CD4-positive, alpha-beta memory T cell (primary cell): Measurements from ENCODE around the gene CACNA1C. TPM values are rescaled to one million over a fixed set of nuclear protein-coding genes. Genes with fewer than 3 reads are reported as not detected.

Experiments used
- CTCF ChIA-PET: fragments of 350-600 bp; sonication (Branson Sonifier 250); formaldehyde crosslinking; loops from one replicate; lab custom pipeline; 2021; ENCODE audit warnings: inconsistent platforms; ENCODE audit not compliant: partially characterized antibody; lab: Charles Lee
- POLR2A ChIA-PET: fragments of 350-600 bp; sonication (Branson Sonifier 250); formaldehyde crosslinking; loops from one replicate; lab custom pipeline; 2021; ENCODE audit not compliant: partially characterized antibody; lab: Charles Lee
- DNase-seq, 5 donors: peaks; one replicate each; pipeline versions ENCODE4 v3.0.0 to v3.0.0-alpha.2; 2020 to 2022; ENCODE audit warnings: mixed read lengths in 1 of 5
- H3K27ac ChIP-seq: one replicate; pipeline ENCODE4 v1.7.0; 2013; ENCODE audit warnings: low read depth, low read length
- H3K27me3 ChIP-seq: 2 replicates; pipeline ENCODE4 v1.7.0; 2013; ENCODE audit warnings: mild to moderate bottlenecking, low read length, moderate library complexity; ENCODE audit not compliant: insufficient read depth
- H3K36me3 ChIP-seq: 2 replicates; pipeline ENCODE4 v1.7.0; 2013; ENCODE audit warnings: mild to moderate bottlenecking, low read length, moderate library complexity; ENCODE audit not compliant: insufficient read depth
- H3K4me1 ChIP-seq: 2 replicates; pipeline ENCODE4 v1.7.0; 2013; ENCODE audit warnings: mild to moderate bottlenecking, low read length, moderate library complexity; ENCODE audit not compliant: insufficient read depth
- H3K4me3 ChIP-seq, 2 donors: one replicate each; pipeline ENCODE4 v1.7.0; 2013; ENCODE audit warnings: low read length in 2 of 2, mild to moderate bottlenecking in 1 of 2
- H3K9me3 ChIP-seq, 2 donors: one replicate each; pipeline ENCODE4 v1.7.0; 2013; ENCODE audit warnings: low read length in 2 of 2, control low read depth in 1 of 2; ENCODE audit not compliant: control insufficient read depth in 1 of 2
- H3K27ac Mint-ChIP-seq, 7 donors: one replicate each; pipeline ENCODE4 v1.8.0; 2020 to 2021; ENCODE audit warnings: mixed read lengths in 7 of 7, mild to moderate bottlenecking in 6 of 7, inconsistent platforms in 3 of 7, moderate library complexity in 3 of 7
- H3K27me3 Mint-ChIP-seq, 2 donors: one replicate each; pipeline ENCODE4 v1.8.0; 2020 to 2021; ENCODE audit warnings: mixed read lengths in 2 of 2
- H3K36me3 Mint-ChIP-seq, 2 donors: one replicate each; pipeline ENCODE4 v1.8.0; 2020 to 2021; ENCODE audit warnings: mixed read lengths in 2 of 2, inconsistent platforms in 1 of 2, mild to moderate bottlenecking in 1 of 2
- H3K4me1 Mint-ChIP-seq, 4 donors: one replicate each; pipeline ENCODE4 v1.8.0; 2020 to 2021; ENCODE audit warnings: mixed read lengths in 4 of 4, mild to moderate bottlenecking in 1 of 4
- H3K4me3 Mint-ChIP-seq, 8 donors: one replicate each; pipeline ENCODE4 v1.8.0; 2020 to 2021; ENCODE audit warnings: mixed read lengths in 8 of 8, mild to moderate bottlenecking in 7 of 8, moderate library complexity in 6 of 8, inconsistent platforms in 3 of 8
- H3K9me3 Mint-ChIP-seq, 8 donors: one replicate each; pipeline ENCODE4 v1.8.0; 2020 to 2021; ENCODE audit warnings: mixed read lengths in 8 of 8, mild to moderate bottlenecking in 5 of 8, inconsistent platforms in 3 of 8, moderate library complexity in 1 of 8
- intact Hi-C: fragments of 100-400 bp; cut with micrococcal nuclease; formaldehyde crosslinking; loops from one replicate; pipeline ENCODE4 v1.15.1; 2023
- polyA plus RNA-seq, 2 donors: library from polyadenylated mRNA; unstranded; fragments of 300-500 nt; fragmentation: Illumina TruSeq; gene quantifications; one replicate each; pipeline ENCODE4 v1.2.3, GENCODE V29; 2021
- total RNA-seq, 2 experiments: library from RNA; stranded (reverse); gene quantifications; one replicate each; pipeline ENCODE4 v1.2.3, GENCODE V29; 2021

Gene CACNA1C
- total and polyA plus RNA-seq, 4 experiments from 2014 or later = 0.05 to 0.21 (median 0.07) TPM

DNA sequence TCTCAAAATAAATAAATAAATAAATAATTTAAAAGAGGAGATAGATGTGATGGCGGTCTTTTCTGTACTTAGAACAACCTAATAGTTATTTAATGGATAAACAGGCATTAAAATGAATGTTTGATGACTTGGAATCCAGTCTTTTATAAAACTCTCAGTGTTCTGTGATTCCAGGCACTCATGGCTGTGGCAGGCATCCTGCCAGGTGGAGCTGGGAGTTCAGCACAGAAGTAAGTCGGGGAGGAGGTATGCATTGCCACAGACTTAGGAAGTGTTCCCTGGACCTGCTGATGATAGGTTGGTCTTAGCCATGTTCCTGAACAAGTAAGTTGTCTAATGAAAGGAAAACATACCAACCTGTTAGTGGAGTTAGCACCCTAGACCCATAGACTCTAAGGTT lies 126.3 kb downstream of the CACNA1C start:
- CTCF ChIA-PET = no interaction called here
- POLR2A ChIA-PET = no interaction called here
- Histone ChIP-seq H3K4me3 (no peak overlapping the region), H3K4me1 (no peaks in the 10 kb centered on the region), H3K36me3 (no peaks in the 10 kb centered on the region), H3K27ac (no peak overlapping the region), H3K9me3 (no peaks in the 10 kb centered on the region), H3K27me3 (no peaks in the 10 kb centered on the region)
- Mint-ChIP-seq H3K36me3 (no peaks in the 10 kb centered on the region), H3K4me1 (no peaks in the 10 kb centered on the region), H3K27ac (no peak overlapping the region), H3K27me3 (peaks cover 24% of the 10 kb centered on the region in 2 donors), H3K4me3 (no peak overlapping the region), H3K9me3 (peaks cover 0 to 2% (median 0%) of the 10 kb centered on the region in 8 donors)
- DNase-seq = no peak
- intact Hi-C loops = no loop called here

- no peaks in the 10 kb centered on the region for H3K9me3 ChIP-seq
- Mint-ChIP-seq H3K27me3 (peaks cover 23 to 26% of the 10 kb centered on the region in 2 donors), H3K4me3 (no peak overlapping the region), H3K9me3 (peaks cover 0 to 2% (median 0%) of the 10 kb centered on the region in 8 donors), H3K4me1 (peaks cover 0 to 3% (median 3%) of the 10 kb centered on the region in 4 donors), H3K27ac (no peak overlapping the region), H3K36me3 (no peaks in the 10 kb centered on the region)
- CTCF ChIA-PET = no interaction called here
- no peak overlapping the region for H3K4me3 ChIP-seq
- no peak for DNase-seq
- POLR2A ChIA-PET = no interaction called here
- no peaks in the 10 kb centered on the region for H3K4me1 ChIP-seq
- intact Hi-C loops = no loop called here
- no peaks in the 10 kb centered on the region for H3K36me3 ChIP-seq
- no peak overlapping the region for H3K27ac ChIP-seq
- no peaks in the 10 kb centered on the region for H3K27me3 ChIP-seq
Observed at GRCh38 chr12:2179953-2180736, 127.4 kb downstream of the CACNA1C start.

GRCh38 chr12:2180737-2181082 lies 127.9 kb downstream of the CACNA1C start:
- H3K4me3 ChIP-seq = no peak overlapping the region
- no peaks in the 10 kb centered on the region for H3K27me3 ChIP-seq
- Mint-ChIP-seq H3K27me3 (peaks cover 22% of the 10 kb centered on the region in 2 donors), H3K4me3 (no peak overlapping the region), H3K27ac (no peak overlapping the region), H3K36me3 (no peaks in the 10 kb centered on the region), H3K9me3 (peaks cover 0 to 2% (median 0%) of the 10 kb centered on the region in 8 donors), H3K4me1 (peaks cover 0 to 3% (median 3%) of the 10 kb centered on the region in 4 donors)
- H3K9me3 ChIP-seq = no peaks in the 10 kb centered on the region
- CTCF ChIA-PET = no interaction called here
- no peaks in the 10 kb centered on the region for H3K36me3 ChIP-seq
- POLR2A ChIA-PET = no interaction called here
- intact Hi-C loops = no loop called here
- DNase-seq = no peak
- no peaks in the 10 kb centered on the region for H3K4me1 ChIP-seq
- no peak overlapping the region for H3K27ac ChIP-seq

DNA sequence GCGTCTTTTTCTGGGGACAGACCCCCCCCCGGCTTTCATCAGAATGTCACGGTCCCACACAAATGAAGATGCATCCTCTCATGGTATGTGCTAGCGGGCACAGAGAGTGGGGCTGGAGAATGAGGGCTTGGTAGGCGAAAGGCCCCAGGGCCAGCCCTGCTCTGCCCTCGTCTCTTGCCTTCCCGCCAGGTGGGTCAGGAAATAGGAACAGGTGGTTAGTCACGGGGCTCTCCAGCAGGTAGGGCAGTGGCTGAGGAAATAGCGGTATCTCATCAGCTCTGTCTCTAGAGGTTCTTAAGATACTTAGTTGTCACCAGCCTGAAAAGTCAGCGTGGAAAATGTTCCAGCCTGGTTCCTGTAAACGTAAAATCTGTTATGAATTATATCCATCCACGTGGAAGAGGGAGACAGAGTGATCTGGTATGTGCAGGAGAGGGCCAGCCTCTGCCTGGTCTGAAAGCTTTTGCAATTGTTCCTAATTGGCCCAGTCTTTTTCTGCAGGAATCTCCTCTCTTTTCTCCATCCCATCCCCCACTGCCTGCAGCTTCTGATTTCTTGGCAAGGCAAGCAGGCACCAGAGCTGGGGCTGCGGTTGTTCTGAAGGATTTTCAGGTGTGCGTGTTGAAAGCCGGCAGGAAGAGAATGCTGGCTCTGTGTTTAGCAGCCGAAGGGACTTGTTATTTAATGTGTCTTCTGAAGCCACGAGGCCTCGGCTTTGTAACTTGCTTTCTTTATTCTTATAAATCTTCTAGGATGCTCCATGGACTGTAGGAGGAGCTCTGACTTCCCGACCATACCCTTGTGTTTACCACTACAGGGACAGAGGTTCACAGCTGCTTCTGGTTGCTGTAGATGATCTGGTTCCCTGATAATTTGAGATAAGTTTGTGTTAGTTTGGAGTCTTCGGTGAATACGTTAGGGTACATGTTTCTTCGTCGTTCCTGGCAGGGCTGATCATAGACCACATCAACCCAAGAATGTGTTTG lies 131.1 kb downstream of the CACNA1C start:
- H3K4me1 ChIP-seq = no peaks in the 10 kb centered on the region
- POLR2A ChIA-PET = no interaction called here
- Mint-ChIP-seq H3K27me3 (peaks cover 17 to 23% of the 10 kb centered on the region in 2 donors), H3K36me3 (no peaks in the 10 kb centered on the region), H3K27ac (peak overlapping the region in 1 of 7 donors; percentile 17), H3K4me1 (peaks cover 0 to 3% (median 3%) of the 10 kb centered on the region in 4 donors), H3K4me3 (no peak overlapping the region), H3K9me3 (no peaks in the 10 kb centered on the region)
- no peak for DNase-seq
- H3K4me3 ChIP-seq = no peak overlapping the region
- intact Hi-C loops = no loop called here
- H3K27ac ChIP-seq = no peak overlapping the region
- H3K36me3 ChIP-seq = no peaks in the 10 kb centered on the region
- CTCF ChIA-PET = no interaction called here
- no peaks in the 10 kb centered on the region for H3K27me3 ChIP-seq
- no peaks in the 10 kb centered on the region for H3K9me3 ChIP-seq

- no peak for DNase-seq
- CTCF ChIA-PET = no interaction called here
- Histone ChIP-seq H3K36me3 (no peaks in the 10 kb centered on the region), H3K27ac (no peak overlapping the region), H3K4me3 (no peak overlapping the region), H3K4me1 (no peaks in the 10 kb centered on the region), H3K9me3 (no peaks in the 10 kb centered on the region), H3K27me3 (no peaks in the 10 kb centered on the region)
- H3K4me1 Mint-ChIP-seq = peaks cover 0 to 3% (median 3%) of the 10 kb centered on the region in 4 donors
- H3K27ac Mint-ChIP-seq = no peak overlapping the region
- H3K4me3 Mint-ChIP-seq = no peak overlapping the region
- intact Hi-C loops = no loop called here
- peaks cover 9 to 20% of the 10 kb centered on the region in 2 donors for H3K27me3 Mint-ChIP-seq
- no peaks in the 10 kb centered on the region for H3K36me3 Mint-ChIP-seq
- POLR2A ChIA-PET = no interaction called here
- no peaks in the 10 kb centered on the region for H3K9me3 Mint-ChIP-seq
Observed at GRCh38 chr12:2185751-2186341, 133.1 kb downstream of the CACNA1C start.

GRCh38 chr12:2187195-2187945 lies 134.6 kb downstream of the CACNA1C start:
- peaks cover 0 to 3% (median 3%) of the 10 kb centered on the region in 4 donors for H3K4me1 Mint-ChIP-seq
- DNase-seq = no peak
- H3K27ac Mint-ChIP-seq = no peak overlapping the region
- no peak overlapping the region for H3K4me3 Mint-ChIP-seq
- H3K4me3 ChIP-seq = no peak overlapping the region
- H3K9me3 ChIP-seq = no peaks in the 10 kb centered on the region
- H3K36me3 Mint-ChIP-seq = no peaks in the 10 kb centered on the region
- H3K27me3 ChIP-seq = no peaks in the 10 kb centered on the region
- H3K9me3 Mint-ChIP-seq = peaks cover 0 to 4% (median 0%) of the 10 kb centered on the region in 8 donors
- ChIA-PET CTCF (no interaction called here), POLR2A (no interaction called here)
- no peak overlapping the region for H3K27ac ChIP-seq
- H3K4me1 ChIP-seq = no peaks in the 10 kb centered on the region
- peaks cover 9 to 16% of the 10 kb centered on the region in 2 donors for H3K27me3 Mint-ChIP-seq
- H3K36me3 ChIP-seq = no peaks in the 10 kb centered on the region
- intact Hi-C loops = no loop called here
